Activated T-cell treated with anti-CD3 and anti-CD28 coated beads for 1 hour (primary cell): Measurements from ENCODE around the gene MYL7.
"Not testable (repeated sequence)": the region's sequence is repeated elsewhere in the genome, so short reads cannot be mapped to it uniquely, and the experiment has no call there.

ENCODE experiments used
- DNase-seq: peaks from one replicate; pipeline ENCODE4 v3.0.0-alpha.2; 2020; ENCODE audit warnings: low read depth

MYL7 gene

DNA sequence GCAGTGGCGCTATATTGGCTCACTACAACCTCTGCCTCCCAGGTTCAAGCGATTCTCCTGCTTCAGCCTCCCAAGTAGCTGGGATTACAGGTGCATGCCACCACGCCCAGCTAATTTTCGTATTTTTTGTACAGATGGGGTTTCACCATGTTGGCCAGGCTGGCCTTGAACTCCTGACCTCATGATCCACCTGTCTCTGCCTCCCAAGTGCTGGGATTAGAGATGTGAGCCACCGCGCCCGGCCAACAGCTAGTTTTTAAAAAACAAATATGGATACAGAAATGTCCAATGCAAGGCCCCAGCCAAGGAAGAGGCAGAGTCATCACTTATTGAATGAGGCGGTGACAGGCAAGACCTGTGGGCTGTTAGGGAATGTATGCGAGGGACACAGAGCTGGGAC, 30.8 kb upstream of the MYL7 start:
- DNase-seq: not testable (repeated sequence)

DNA sequence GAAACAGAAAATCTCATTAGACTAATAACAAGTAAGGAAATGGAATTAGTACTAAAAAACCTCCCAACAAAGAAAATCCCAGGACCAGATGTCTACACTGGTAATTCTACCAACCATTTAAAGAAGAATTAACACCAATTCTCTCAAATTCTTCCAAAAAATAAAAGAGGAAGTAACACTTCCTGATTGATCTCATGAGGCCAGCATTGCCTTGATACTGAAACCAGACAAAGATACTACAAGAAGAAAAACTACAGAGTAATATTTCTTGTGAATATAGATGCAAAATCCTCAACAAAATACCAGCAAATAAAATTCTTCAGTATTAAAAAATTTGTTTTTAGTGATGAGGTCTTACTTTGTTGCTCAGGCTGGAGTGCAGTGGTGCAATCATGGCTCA, 26.8 kb upstream of the MYL7 start:
- no peak for DNase-seq

DNA sequence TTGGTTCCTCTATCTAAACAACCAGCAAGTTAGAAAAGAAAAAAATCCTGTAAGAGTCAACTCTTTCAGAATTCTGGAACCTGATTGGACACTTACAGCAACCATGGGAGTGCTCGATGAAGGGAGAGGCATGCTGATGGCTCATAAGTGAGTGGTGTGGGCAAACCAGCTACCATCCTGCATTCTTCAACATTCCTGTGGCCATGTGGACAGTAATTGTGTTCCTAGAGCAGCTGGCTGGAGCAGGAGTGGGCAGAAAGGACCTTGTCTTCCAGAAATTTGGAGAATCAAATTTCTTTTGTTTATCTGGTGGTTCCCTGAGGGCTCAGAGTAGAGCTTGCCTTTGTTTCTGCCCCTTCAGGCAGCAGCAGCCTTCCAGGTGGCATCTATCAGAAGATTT, 22.5 kb upstream of the MYL7 start:
- no peak for DNase-seq

DNA sequence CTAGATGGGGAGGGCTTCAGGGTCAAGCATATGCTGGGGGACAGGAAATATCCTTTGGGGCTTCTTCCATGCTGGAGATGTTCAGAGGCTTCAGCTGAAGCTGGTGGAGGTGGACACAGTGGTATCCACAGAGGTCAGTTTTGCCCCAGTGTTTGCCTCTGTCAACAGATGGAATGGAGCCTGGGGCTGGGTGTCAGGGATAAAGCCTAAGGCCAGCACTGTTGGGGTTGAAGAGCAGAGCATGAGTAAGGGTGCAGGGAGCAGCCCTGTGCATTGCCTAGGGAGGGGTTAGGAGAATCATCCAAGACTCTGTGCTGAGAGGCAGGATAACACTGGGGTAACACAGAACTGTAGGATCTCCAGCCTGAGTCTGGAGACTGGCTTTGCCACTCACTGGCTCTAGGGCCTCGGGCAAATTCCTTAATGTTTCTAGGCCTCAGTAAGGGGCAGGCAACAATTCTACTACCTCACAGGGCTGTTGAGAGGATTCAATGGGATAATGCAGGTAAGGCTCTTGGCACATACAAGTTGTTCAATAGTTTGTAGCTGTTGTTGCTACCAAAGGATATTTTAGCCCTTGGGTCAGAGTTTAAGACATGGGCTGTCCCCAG, 21.8 kb upstream of the MYL7 start:
- DNase-seq: no peak

DNA sequence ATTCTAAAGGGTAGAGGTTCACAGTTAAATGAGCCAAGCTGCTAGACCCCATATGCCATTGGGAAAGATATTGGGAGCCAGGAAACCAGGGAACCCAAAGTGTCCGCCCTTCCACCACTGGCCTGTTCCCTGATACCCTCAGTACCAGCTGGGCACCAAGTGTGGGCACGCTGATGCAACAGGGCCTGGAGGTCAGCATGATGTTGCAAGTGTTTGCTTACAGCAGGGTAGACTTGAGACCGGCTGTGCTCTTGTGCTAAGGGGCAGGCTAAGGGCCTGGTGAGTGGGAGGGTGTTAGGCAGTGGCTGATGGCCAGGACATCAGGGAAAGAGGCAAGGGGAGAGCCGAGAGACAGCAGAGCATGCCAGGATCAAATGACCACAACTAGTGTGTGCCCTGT, 21.0 kb upstream of the MYL7 start:
- no peak for DNase-seq

DNA sequence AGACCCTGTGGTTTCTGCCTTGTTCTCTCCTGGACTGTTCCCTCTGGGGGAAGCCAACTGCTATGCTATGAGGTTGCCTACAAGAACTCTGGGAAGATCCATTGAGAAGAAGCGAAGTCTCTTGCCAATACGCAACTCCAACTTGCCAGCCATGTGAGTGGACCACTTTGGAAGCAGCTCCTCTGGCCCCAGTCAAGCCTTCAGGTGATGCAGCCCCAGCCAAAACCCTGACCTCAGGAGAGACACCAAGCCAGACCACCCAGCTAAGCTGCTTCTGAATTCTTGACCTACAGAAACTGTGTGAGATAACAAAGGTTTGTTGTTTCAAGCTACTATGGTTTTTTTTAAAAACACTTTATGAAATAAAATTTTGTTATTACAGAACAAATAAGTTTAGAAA, 20.2 kb upstream of the MYL7 start:
- DNase-seq: no peak

DNA sequence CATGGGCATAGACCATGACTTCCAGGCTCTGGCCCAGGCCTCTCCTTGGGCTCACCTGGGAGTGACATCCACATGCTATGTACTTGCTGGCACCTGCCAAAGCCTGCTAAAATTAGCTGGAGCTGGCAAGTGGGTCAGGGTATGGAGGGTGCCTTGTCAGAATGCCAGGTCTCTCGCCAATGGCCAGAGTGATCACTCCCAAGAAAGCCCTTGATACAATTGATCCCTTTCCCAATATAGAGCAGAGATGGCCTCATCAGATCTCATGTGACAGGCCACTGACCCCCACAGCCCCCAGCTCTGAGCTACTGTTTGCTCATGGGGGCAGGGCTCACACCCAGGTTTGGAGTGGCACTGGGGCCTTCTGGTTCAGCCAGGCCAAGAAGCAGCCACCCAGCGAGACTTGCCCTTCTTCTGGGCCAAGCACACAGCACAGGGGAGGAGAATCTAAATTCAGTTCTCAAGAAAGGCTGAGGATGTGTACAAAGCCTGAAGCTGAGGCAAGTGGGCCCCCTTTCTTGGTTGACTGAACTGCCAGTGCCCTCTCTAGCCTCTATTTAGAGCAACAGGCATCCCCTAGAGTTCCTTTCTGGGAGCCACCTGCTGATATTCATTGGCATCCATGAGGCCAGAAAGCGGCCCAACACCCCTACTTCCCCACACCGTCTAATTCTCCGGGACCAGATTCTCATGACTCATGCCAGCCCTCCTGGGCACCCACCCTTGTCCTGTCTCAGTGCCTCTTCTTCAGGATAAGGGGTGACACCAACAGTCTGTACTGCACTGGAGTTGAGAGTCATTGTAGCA, 18.9 kb upstream of the MYL7 start:
- DNase-seq: no peak

DNA sequence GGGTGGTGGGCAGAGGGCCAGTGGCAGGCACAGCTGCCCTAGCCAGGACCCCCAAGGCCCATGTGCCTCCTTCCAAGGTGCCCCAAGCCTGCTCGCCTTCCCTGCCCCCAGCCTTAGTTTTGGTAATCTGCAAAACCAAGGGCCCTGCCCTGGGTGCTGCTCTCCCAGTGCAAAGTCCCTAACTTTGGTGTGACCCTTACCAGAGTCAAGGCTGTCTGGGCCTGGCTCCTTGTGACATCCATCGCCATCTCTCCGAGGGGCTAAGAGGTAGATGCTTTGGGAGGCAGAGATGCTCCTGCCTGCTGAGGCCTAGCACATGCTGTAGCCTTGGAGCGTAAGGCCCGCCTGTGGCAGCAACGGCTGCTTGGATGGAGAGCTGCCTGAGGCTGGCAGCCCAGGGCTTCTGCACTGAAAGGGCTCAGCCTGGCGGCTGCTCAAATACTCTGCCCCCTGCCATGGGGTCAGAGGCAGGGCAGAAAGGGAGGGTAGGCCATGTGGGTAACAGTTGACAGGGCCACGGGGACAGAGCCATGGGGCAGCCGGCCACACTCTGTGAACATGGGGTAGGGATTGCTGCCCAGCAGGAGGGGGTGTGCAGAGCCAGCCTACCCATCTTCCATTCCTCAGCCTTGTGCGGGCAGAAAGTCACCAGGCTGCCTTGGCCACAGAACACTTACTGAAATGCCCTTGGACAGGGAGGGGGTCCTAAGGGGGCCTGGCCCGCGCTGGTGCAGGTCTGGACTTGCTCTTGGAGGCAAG, 17.9 kb upstream of the MYL7 start:
- DNase-seq: no peak

DNA sequence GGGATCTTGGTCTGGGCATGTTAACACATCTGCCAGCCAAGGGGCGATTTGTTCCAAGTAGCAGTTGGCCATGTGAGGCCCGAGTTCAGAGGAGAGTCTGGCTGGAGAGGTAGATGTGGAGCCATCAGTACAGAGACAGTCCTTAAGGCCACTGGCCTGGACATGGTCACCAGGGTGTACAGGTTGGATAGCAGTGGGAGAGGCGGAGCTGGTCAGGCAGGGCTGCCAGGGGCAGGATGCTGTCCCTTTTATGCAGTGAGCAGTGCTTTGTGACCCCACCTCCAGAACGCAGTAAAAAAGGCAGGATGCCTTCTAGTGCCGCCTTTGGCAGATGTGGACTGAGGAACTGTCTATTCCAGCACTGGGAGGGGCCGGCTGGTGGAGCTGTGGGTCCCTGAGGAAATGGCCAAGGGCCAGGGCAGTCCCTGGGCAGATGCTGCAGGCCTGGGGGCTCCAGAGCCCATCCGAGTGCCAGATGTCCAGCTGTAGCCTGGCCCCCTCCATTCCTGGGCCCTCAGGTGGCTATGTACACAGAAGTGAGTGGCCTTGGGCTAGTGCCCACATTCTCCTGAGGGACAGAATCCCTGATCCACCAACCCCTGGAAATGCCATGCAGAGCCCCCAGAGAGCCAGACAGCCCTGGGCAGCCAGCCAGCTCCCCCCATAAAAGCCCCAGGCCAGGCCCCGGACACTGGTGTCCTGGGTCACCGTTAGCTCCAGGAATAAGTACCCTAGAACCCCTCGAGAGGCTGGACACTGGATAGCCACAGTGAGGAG, 17.2 kb upstream of the MYL7 start:
- DNase-seq: no peak

DNA sequence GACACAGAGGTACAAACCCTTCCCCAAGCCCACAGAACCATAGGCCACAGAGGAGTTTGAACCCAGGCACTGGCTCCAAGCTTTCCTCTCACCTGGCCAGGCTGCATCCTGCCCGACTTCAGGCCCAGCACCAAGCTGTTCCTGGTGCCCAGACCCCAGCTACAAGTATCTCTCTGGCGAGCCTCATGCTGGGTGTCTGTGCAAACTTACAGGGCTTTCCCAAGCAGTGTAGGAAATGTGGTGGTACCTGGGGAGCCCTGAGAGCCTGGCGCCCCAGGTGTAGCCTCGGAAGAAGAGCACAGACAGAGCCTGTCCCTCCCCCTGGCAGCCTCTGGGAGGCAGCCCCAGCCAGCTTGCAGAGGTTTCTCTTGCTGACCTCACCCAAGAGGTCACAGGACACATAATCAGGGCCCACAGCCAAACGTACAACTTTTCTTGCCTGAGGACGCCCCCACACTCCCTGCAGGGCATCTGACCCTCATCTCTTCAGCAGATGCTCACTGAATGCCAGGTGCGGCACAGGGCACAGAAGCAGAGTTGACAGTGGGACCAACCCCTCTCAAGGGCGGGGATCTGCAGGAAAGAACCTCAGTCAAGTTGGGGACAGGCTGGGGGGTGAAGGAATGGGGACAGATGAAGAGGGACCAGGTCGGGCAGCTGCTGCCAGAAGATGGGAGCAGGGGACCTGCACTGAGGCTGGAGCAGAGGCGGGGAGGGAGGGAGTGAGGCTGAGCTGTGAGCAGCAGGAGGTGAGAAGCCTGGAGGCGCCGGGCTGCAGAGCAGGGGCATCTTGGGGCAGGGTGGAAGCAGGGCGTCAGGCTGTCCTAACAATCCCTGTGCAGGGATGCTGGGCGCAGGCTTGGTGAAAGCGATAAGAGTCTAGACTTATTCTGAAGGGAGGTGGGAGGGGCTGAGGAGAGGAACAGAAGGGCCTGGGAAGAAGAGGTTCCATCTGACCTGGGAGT, 16.3 kb upstream of the MYL7 start:
- DNase-seq: no peak

DNA sequence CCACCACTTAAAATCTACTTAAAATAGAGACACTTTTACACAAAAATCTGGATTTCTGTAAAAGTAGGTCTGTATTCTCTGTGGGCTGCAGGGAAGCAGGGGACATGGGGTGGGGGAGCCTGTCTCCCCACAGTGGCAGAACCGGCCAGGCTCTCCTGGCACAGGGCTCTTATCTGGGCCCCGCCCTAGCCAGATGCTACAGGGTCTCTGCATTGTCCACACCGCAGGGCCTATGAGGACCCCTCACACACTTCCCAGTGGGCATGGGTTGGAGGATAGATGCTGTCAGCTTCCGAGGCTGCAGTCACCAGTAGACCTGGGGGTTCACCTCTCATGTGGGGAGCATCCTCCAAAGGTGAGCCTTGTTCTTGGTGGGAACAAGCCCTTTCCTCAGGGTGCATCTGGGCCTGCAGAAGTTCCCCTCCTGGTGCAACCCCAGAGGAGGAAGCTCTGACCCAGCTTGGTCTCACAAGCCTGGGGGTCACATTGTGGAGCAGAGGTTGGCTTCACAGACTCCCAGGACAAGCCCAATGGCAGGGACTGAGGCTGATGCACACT, 15.4 kb upstream of the MYL7 start:
- DNase-seq: no peak

DNA sequence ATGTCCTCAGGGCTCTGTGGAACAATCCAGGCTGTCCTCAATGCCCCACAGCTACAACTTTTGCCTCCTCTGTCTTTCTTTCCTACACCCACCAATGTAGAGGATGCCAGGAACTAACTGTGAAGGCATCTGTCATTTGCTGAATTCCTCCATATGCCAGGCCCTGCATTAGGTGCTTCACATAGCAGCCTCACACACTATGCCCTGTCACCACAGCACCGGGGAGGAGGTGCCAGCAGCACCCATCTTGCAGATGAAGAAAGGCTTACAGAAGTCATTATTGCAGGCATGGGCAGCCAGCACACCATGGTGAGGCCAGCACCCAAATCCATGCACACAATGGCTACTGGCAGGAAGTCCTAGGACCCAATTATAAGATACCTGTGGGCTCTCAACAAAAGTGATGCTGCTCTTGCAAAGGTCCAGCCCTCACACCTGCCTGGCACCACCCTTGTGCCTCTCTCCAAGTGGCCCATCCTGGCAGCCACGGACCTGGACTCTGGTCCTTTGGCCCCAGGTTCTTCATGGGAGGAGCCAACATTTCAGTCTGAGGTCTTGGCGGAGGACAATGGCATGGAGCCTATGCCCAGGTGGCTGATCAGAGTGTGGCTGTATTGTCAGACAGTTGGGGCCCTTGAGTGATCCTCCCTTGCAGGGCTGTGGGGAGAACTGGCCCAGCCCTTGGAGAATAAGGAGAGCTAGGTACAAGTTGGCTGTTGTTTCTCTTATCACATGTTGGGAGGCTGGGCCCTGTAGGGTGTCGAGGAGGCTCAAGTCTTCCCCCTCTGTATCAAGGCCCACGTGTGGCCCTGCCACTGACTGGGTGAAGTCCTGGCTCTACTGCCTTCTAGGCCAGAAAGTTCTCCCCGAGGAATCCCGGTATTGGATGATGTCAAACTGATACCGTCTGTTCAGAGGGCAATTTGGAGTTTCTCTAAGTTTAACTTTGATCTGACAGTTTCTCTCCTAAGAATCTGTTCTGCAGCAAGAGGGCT, 14.4 kb upstream of the MYL7 start:
- DNase-seq: no peak

DNA sequence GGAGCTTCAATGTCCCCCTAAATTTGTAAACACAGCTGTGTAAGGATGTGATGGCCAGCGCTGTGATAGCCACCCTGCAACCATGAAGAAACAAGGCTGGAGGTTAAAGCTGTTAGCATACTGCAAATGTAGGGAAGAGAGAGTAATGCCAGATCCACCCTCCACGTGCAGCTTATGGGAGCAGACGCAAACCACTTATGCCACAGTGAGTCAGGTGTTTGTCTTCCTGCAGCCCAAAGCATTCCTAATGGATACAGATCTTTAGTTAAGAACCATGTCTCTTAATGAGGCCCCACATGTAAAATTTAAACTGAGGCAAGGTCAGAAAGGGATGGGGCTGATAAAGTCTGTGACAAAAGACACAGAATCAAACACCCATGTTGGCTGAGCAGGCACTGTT, 13.6 kb upstream of the MYL7 start:
- no peak for DNase-seq

DNA sequence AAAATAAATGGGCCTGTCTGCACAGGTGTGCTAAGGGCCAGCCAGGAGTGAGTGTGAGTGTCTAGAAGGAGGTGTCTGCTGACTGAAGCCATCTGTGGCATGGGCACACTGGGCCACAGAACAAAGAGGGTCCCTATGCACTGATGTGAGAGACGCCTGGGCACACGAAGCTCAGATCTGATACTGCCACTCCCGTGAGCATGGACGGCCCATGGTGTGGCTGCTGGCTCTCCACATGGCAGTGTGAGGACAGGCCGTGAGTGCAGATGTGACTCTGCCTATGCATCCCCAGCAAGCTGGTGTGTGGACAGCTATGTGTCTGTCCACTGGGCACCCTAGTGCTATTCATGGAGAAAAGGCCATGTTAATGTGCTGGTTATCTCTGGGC, 12.8 kb upstream of the MYL7 start:
- no peak for DNase-seq

DNA sequence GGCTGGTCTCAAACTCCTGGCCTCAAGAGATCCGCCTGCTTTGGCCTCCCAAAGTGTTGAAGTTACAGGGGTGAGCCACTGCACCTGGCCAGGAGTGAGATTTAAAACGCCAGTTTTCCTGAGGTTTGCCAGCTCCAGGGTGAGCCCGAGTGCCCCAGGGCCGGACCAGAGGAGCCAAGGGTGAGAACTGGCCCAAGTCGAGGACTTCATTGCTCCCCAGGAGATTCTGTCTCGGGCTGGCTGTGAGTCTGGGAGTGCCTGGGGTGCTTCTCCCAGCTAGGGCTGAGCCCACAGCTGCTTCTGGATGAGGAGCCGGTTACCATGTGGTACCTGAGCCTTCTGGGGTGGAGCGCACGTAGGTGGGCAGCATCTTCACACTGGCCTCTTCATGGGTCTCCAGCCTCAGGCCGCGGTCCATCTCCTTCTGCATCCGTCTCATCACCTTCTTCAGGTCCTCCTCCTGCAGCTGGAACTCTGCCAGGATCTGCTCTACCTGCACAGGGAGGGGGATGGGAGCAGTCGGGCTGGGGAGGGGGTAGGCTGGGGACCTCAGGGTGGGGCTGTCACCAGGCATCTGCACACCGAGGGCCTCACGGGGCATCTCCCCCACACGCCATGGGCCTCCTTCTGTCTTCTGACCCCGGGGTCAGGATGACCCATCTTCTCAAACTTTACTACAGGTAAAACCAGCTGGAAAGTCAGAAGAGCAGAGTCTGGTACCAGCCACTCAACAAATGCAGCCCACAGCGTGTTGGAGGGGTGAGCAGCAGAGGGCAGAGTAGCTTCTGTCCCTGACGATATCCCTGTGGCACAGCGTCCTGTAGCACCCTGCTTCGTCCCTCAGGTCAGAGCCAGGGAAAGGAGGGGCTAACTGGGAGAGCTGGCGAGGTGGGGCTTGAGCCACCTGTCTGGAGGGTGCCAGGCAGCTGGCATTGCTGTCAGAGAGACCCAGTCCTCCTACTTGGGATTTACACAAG, 12.1 kb upstream of the MYL7 start:
- DNase-seq: no peak

DNA sequence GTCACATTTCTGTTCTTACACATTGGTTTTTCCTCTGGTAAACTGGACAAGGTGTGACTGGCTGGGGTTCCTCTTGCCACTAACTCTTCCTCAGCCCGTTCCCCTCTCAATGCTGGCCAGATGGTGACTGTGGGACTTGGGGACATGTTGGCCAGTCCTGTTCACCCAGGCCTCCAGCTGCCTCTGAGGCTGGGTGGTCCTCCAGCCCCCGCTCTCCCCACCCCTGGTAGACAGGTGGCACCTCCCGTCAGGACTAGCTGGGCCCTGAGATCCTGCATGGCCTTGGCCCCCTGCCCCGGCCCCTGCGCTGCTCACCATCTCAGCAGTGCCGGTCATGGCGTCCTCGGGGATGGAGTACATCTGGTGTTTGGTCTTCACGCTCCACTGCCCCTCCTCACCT, 10.8 kb upstream of the MYL7 start:
- DNase-seq: no peak

DNA sequence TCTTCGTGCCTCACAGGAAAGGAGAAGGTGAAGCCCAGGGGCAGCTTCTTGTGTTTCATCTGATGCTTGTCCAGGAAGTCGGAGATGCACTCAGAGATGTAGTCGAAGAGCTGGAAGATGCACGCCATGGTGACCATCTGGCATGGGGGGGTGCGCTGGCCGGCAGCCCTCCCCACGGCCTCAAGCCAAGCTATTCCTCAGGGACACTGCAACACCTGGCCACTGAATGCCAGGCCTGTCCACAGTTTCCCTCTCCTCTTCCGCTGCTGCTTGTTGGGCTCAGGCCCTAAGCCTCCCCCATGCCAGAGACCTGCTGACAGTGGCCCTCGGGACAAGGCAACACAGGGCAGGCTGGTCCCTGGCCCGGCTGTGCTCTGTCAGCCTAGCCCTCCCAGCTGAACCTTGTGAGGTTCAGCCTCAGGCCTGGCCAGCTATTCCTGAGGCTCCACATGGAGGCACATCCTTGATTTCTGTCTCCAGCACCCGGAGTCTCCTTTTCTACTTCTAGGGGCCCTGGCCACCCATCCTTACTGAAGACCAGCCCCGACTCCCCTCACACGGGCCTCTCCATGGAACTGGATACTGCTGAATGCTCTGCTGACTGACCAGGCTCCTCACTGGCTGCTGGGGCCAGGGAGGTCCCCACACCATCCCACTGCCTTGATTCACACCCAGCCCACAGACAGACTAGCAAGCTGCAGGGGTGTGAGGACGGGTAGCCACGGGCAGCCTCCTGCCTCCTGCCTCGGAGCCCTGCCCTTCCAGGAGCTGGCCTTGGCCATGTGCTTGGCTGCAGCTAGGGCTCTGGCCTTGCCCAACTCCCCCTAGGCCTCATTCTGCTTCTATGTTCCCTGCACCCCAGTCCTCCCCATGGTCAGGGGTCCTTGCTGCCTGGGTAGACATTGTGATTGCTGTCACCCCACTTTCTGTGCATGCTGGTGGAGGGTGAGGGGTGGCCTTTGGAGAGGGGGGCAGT, 10.1 kb upstream of the MYL7 start:
- no peak for DNase-seq
